Endothelial cell of umbilical vein (primary cell): ENCODE results near the gene CCNY. TPM values are rescaled to one million over a fixed set of nuclear protein-coding genes. Genes with fewer than 3 reads are reported as not detected.

Experiments
- BruUV-seq: library from RNA; stranded (reverse); fragments of 400-500 nt; replicated peaks from 2 replicates; lab custom pipeline; 2021; lab: Mats Ljungman, UMichigan
- CTCF ChIA-PET: fragments of 300-600, 350-600 bp; sonication (Branson Sonifier 250); formaldehyde crosslinking; loops from one replicate; lab custom pipeline; 2021; ENCODE audit warnings: antibody characterized with exemption, inconsistent platforms; lab: Charles Lee
- POLR2A ChIA-PET: fragments of 300-600, 350-600 bp; sonication (Branson Sonifier 250); formaldehyde crosslinking; loops from one replicate; lab custom pipeline; 2021; ENCODE audit warnings: antibody characterized with exemption, inconsistent platforms; lab: Charles Lee
- DNase-seq: peaks from one replicate; pipeline ENCODE4 v3.0.0-alpha.2; 2011; ENCODE audit warnings: low read depth, low spot score
- FAIRE-seq: peaks from 2 replicates; lab custom pipeline; 2011; peaks lifted over from hg19 to GRCh38; lab: Jason Lieb, UNC
- H2AFZ ChIP-seq: 2 replicates; pipeline ENCODE4 v1.6.0; 2012; ENCODE audit warnings: low read depth, low read length, control low read depth, inconsistent platforms
- H3K27ac ChIP-seq: 2 replicates; pipeline ENCODE4 v1.5.1; 2011; ENCODE audit warnings: low read depth, mild to moderate bottlenecking, control low read depth, low read length, moderate library complexity; ENCODE audit not compliant: insufficient read depth
- H3K27me3 ChIP-seq, 2 experiments: 2 replicates each; pipeline versions ENCODE4 v1.6.0 to v1.6.1; 2011; ENCODE audit warnings: low read length in 2 of 2, mixed read lengths in 1 of 2; ENCODE audit not compliant: control insufficient read depth in 2 of 2, insufficient read depth in 2 of 2
- H3K36me3 ChIP-seq, 2 experiments: 2 replicates in 1 of 2; 3 replicates in 1 of 2; pipeline ENCODE4 v1.5.1; 2011; ENCODE audit warnings: low read length in 2 of 2, mild to moderate bottlenecking in 1 of 2, moderate library complexity in 1 of 2; ENCODE audit not compliant: control insufficient read depth in 2 of 2, insufficient read depth in 2 of 2; ENCODE audit errors: extremely low read depth in 1 of 2
- H3K4me1 ChIP-seq: 3 replicates; pipeline ENCODE4 v1.5.1; 2011; ENCODE audit warnings: mild to moderate bottlenecking, low read length; ENCODE audit not compliant: control insufficient read depth, insufficient read depth; ENCODE audit errors: extremely low read depth
- H3K4me2 ChIP-seq: 2 replicates; pipeline ENCODE4 v1.6.1; 2011; ENCODE audit warnings: low read length, control low read depth, mixed read lengths; ENCODE audit not compliant: insufficient read depth
- H3K4me3 ChIP-seq, 3 experiments: fragments of 200-600 bp in 1 of 3; sonication (generic), shearing (Covaris generic) in 1 of 3; replicated peaks in 1 of 3; 2 replicates each; pipeline ENCODE4 v1.5.1; 2011 to 2016; ENCODE audit warnings: control low read depth in 3 of 3, low read length in 3 of 3, mild to moderate bottlenecking in 2 of 3, inconsistent platforms in 1 of 3, low read depth in 1 of 3, moderate library complexity in 1 of 3; ENCODE audit not compliant: insufficient read depth in 1 of 3
- H3K79me2 ChIP-seq: 2 replicates; pipeline ENCODE4 v1.6.0; 2012; ENCODE audit warnings: low read length, inconsistent platforms; ENCODE audit not compliant: control insufficient read depth, insufficient read depth
- H3K9ac ChIP-seq: replicated peaks from 2 replicates; pipeline ENCODE3; 2011; ENCODE audit warnings: low read length, control low read depth; ENCODE audit not compliant: insufficient read depth; ENCODE audit errors: extremely low read depth
- H3K9me1 ChIP-seq: replicated peaks from 3 replicates; pipeline ENCODE4 v1.6.0; 2011; ENCODE audit warnings: mild to moderate bottlenecking, low read length; ENCODE audit not compliant: control insufficient read depth, insufficient read depth; ENCODE audit errors: extremely low read depth
- H3K9me3 ChIP-seq: replicated peaks from 2 replicates; pipeline ENCODE4 v1.5.1; 2012; ENCODE audit warnings: low read length, inconsistent platforms; ENCODE audit not compliant: control insufficient read depth, insufficient read depth
- H4K20me1 ChIP-seq: replicated peaks from 2 replicates; pipeline ENCODE3; 2011; ENCODE audit warnings: mild to moderate bottlenecking, low read length; ENCODE audit not compliant: control insufficient read depth, insufficient read depth; ENCODE audit errors: extremely low read depth
- CTCF ChIP-seq, 2 donors: IDR thresholded peaks; 1 replicate in 1 of 2; 2 replicates in 1 of 2; pipeline ENCODE4 v1.5.1; 2011; ENCODE audit warnings: low read length in 2 of 2, mild to moderate bottlenecking in 2 of 2, moderate library complexity in 2 of 2, control low read depth in 1 of 2, inconsistent platforms in 1 of 2, low read depth in 1 of 2; ENCODE audit not compliant: insufficient read depth in 1 of 2; ENCODE audit errors: extremely low read depth in 1 of 2
- EZH2 ChIP-seq: IDR thresholded peaks from 2 replicates; pipeline ENCODE4 v1.6.1; 2012; ENCODE audit warnings: borderline replicate concordance, low read depth, mild to moderate bottlenecking, moderate library complexity, low read length, inconsistent platforms; ENCODE audit not compliant: severe bottlenecking
- FOS ChIP-seq: IDR thresholded peaks from 2 replicates; pipeline ENCODE4 v1.6.1; 2011; ENCODE audit warnings: mild to moderate bottlenecking, low read length, moderate library complexity, borderline replicate concordance; ENCODE audit not compliant: insufficient read depth
- GATA2 ChIP-seq: IDR thresholded peaks from 2 replicates; pipeline ENCODE4 v1.7.0; 2011; ENCODE audit warnings: low read depth, mild to moderate bottlenecking, moderate library complexity, mixed read lengths, low read length; ENCODE audit not compliant: insufficient read length, insufficient read depth
- JUN ChIP-seq: IDR thresholded peaks from 2 replicates; pipeline ENCODE4 v1.6.1; 2011; ENCODE audit warnings: borderline replicate concordance, low read depth; ENCODE audit not compliant: insufficient read length, insufficient read depth
- MYC ChIP-seq: IDR thresholded peaks from one replicate; pipeline ENCODE4 v1.6.1; 2011; ENCODE audit warnings: mild to moderate bottlenecking, low read depth, low read length
- POLR2A ChIP-seq: IDR thresholded peaks from 2 replicates; pipeline ENCODE4 v1.6.1; 2012; ENCODE audit warnings: low read depth, mild to moderate bottlenecking, control low read depth, low read length
- POLR2AphosphoS5 ChIP-seq: IDR thresholded peaks from 2 replicates; pipeline ENCODE4 v1.6.1; 2012; ENCODE audit warnings: low read depth, mild to moderate bottlenecking, control low read depth, low read length, moderate library complexity; ENCODE audit not compliant: insufficient read depth
- dilution Hi-C: fragments of 300-500 bp; cut with MboI; formaldehyde crosslinking; loops from one replicate; pipeline ENCODE4 v1.15.0; 2019; ENCODE audit warnings: low sequenced_read_pairs; ENCODE audit not compliant: extremely low pct_ligation_motif_present
- intact Hi-C: fragments of 100-400 bp; cut with micrococcal nuclease; formaldehyde crosslinking; loops from one replicate; pipeline ENCODE4 v1.10.0; 2022
- polyA plus RNA-seq, 4 experiments: library from polyadenylated mRNA; depleted of rRNA in 3 of 4; stranded (reverse) in 3 of 4; unstranded in 1 of 4; fragments of >200 nt; gene quantifications; 2 replicates each; pipeline versions ENCODE4 v1.2.1 to v1.2.3, GENCODE V29; 2011 to 2012; ENCODE audit warnings: missing spikeins in 1 of 4
- total RNA-seq: library from RNA; stranded (reverse); gene quantifications from 2 replicates; pipeline ENCODE4 v1.2.3, GENCODE V29; 2021
- TF ChIP-seq, protein P1 (sequence below): IDR thresholded peaks from 2 replicates; pipeline ENCODE4 v1.6.1; 2011; ENCODE audit not compliant: insufficient read depth, insufficient read length

Gene CCNY
- total and polyA plus RNA-seq, 2 donors (not counting 3 experiments of a cell fraction or from before 2014, with no cell fraction given): 61.5 to 107 TPM

DNA sequence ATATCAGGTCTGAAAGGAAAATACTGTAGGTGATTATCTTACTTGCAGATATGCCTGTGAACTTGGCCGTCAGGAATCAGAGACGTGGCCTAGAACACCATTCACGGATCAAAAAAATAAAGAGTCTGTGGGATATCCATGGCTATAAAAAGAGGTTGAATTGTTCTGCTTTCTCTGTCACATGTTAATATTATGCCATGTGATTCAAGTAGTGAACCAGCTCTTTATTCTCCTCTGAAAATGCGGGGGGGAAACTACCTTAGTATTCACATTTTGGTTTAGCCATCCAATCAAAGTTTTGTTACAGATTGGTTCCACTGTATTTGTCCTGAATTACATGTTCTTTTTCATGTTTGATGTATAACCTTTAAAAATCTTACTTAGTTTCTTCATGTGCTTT lies 120.5 kb downstream of the CCNY start:
- Histone ChIP-seq H3K9me3 (no peaks in the 10 kb centered on the region), H3K27me3 (no peaks in the 10 kb centered on the region), H3K36me3 (no peaks in the 10 kb centered on the region), H3K9me1 (no peaks in the 10 kb centered on the region), H3K79me2 (peaks cover 89% of the 10 kb centered on the region), H3K4me1 (peaks cover 17% of the 10 kb centered on the region), H3K4me3 (no peak overlapping the region), H3K27ac (no peak overlapping the region), H4K20me1 (no peaks in the 10 kb centered on the region), H3K4me2 (no peak overlapping the region), H2AFZ (no peak overlapping the region), H3K9ac (no peak overlapping the region)
- dilution Hi-C loops: no loop called here
- CTCF ChIA-PET: interaction anchor here (1.0 kb wide), 1 partner anchor 39 kb away, joined by 3 read pairs; no protein-coding TSS in a partner anchor
- FAIRE-seq (no peak), DNase-seq (no peak)
- TF ChIP-seq GATA2 (no peak), POLR2AphosphoS5 (no peak), EZH2 (no peak), JUN (no peak), POLR2A (no peak), FOS (no peak), CTCF (IDR thresholded peaks at IDR 0.05; ENCODE audit: extremely low read depth in 1 of 2, insufficient read depth in 1 of 2, low read depth in 1 of 2, low read length in 2 of 2) (no peak), MYC (no peak)
- TF ChIP-seq, protein P1, sequence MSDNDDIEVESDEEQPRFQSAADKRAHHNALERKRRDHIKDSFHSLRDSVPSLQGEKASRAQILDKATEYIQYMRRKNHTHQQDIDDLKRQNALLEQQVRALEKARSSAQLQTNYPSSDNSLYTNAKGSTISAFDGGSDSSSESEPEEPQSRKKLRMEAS: no peak
- BruUV-seq: no TSS peak
- POLR2A ChIA-PET: no interaction called here
- intact Hi-C loops: no loop called here
